NCI-H2227 (cell line): Measurements from ENCODE around the gene FRK.
"Not testable (repeated sequence)": the region's sequence is repeated elsewhere in the genome, so short reads cannot be mapped to it uniquely, and the experiment has no call there.

Experiments used
- DNase-seq: peaks from one replicate; lab custom pipeline; 2025; ENCODE audit not compliant: unreplicated experiment; lab: John Stamatoyannopoulos, UW

Gene FRK

DNA sequence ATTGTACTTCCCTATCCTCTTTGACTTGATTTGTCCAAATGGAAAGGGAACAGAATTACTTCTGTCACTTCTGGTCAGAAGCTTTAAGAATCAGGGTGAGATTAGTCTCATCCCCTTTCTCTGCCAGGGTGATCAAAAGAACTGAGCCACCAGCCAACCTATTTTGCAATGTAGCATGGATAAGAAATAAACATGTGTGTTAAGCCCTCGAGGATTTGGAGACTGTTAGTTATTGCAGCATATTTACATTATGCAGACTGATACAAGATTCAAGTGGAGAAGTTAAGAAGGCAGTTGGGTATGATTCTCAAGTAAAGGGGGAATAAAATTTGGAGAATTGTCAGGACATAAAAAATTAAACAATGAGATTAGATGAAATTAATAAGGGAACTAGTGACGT lies 106.0 kb downstream of the FRK start:
- no peak for DNase-seq

- DNase-seq, result no peak
Measured at GRCh38 chr6:115948751-115949150, 111.9 kb downstream of the FRK start.

DNA sequence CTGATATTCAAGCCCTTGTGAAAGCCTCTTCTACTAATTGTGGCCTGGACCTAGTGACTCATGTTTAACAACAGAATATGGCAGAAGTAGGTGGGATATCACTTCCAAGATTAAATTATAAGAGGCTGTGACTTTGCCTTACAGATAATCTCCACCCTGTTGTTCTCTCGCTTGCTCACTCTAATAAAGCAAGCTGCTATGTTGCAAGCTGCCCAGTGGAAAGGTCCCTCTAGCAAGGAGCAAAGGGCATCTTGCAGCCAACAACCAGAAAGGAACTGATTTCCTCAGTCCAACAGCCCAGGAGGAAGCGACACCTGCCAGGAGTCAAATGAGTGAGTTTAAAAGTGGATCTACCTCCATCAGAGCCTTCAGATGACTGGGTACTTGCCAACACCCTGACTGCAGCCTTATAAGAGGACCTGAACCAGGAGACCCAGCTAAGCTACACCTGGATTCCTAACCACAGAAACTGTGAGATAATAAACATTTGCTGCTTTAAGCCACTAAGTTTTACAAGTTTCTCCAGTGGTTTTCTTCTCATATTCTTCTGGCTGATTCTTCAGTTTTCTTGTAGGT lies 112.6 kb downstream of the FRK start:
- no peak for DNase-seq

DNA sequence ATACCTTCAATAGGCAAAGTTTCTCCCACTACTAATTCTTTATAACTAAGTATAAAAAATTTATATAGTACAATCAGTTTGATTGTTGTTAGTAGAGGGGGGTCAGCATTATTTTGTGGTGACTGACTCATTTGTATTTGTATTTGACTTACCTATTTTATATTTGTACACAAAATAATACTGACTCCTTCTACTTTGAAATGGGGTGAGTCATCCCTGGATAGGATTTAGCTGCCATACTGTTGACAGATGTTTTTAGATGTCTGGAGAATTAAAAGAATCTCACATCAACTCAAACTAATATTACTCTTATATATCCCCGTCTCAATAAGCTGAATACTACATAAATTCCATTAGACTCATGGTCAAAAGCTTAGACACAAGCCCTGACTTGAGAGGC lies 114.9 kb downstream of the FRK start:
- no peak for DNase-seq

GRCh38 chr6:115945306-115945705 lies 115.4 kb downstream of the FRK start:
- no peak for DNase-seq

DNA sequence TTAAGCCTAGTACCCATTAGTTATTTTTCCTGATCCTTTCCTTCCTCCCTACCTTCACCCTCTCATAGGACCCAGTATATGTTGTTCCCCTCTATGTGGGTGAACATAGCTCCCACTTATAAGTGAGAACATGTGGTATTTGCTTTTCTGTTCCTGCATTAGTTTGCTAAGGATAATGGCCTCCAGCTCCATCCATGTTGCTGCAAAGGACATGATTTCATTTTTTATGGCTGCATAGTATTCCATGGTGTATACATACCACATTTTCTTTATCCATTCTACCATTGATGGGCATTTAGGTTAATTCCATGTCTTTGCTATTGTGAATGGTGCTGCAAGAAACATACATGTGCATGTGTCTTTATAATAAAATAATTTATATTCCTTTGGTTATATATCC lies 115.9 kb downstream of the FRK start:
- not testable (repeated sequence) for DNase-seq

GRCh38 chr6:115937502-115937901 lies 123.2 kb downstream of the FRK start:
- not testable (repeated sequence) for DNase-seq

DNA sequence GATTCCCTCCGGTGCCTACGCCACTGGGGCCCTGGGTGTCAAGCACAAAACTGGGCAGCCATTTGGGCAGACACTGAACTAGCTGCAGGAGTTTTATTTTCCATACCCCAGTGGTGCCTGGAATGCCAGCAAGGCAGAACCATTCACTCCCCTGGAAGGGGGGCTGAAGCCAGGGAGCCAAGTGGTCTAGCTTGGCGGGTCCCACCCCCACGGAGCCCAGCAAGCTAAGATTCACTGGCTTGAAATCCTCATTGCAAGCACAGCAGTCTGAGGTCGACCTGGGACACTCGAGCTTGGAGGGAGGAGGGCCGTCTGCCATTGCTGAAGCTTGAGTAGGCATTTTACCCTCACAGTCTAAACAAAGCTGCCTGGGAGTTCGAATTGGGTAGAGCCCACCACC lies 125.3 kb downstream of the FRK start:
- DNase-seq, result no peak

DNA sequence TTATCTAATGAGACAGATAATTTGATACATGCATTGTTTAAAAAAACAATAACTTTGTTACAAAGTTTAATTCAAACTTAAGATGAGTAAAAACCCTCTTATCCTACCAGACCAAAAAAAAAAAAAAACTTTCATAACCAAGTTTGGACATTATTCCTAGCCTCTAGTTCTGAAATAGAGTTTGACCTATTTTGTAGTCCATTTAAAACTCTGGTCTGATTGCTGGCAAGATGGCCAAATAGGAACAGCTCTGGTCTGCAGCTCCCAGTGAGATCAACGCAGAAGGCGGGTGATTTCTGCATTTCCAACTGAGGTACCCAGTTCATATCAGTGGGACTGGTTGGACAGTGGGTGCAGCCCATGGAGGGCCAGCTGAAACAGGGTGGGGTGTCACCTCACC lies 125.9 kb downstream of the FRK start:
- no peak for DNase-seq

DNA sequence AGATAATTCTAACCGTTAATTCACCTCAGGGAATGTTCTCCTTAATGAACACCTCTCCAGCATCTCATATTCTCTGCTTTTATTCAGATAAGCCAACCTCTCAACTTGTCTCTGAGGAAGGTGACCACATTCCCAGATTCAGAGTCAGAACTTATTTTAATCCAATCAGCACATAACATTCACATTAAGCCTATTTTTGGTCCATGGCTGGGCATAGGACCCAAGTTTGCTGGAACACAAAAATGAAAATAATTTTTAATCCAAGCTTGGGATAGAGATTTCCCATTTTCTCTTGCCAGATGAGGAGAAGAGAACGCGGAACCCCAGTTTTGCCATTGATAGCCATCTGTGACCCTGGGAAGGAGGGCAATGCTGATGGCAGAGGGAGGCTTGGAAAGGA lies 126.5 kb downstream of the FRK start:
- no peak for DNase-seq

GRCh38 chr6:115932481-115932880 lies 128.2 kb downstream of the FRK start:
- no peak for DNase-seq

DNA sequence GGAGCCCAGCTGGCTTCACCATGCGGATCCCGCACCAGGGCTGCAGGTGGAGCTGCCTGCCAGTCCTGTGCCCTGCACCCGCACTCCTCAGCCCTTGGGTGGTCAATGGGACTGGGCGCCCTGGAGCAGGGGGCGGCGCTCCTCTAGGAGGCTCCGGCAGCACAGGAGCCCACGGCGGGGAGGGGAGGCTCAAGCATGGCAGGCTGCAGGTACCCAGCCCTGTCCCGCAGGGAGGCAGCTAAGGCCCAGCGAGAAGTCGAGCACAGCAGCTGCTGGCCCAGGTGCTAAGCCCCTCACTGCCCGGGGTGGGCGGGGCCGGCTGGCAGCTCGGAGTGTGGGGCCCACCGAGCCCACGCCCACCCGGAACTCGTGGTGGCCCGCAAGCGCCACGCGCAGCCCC lies 132.7 kb downstream of the FRK start:
- DNase-seq, result not testable (repeated sequence)

- DNase-seq, result no peak
Measured at GRCh38 chr6:115922971-115923370, 137.7 kb downstream of the FRK start.

- no peak for DNase-seq
Measured at GRCh38 chr6:115914098-115914497, 146.6 kb downstream of the FRK start.

DNA sequence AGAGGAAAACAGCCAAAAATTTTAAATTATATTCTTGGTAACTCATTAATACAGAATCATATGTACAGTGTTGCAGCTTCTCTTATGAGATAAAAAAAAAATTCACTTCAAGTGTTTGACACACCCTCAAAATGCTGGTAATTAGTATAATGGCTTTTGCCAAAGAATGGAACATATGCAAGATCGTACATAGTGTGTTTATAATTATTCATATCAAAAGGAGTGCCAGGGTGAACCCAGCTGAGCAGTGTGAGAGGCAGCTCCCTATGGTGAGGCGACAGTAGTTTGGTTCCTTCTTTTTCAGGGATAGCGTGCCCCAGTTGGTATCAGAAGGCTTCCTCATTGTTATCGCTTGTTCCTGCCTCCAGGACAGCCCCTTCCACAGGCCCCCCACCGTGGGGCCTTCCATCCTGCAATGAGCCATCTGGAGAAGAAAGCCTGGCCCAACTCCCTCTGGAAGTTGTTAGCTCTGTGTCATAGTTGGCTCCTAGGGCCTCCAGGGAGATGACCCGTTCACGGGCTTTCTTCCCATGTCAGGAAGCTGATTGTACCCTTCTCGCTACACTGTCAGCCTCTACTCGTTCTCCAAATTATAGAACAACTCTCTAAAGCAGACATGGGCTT lies 150.7 kb downstream of the FRK start:
- no peak for DNase-seq

GRCh38 chr6:115908906-115909559 lies 151.7 kb downstream of the FRK start:
- no peak for DNase-seq

DNA sequence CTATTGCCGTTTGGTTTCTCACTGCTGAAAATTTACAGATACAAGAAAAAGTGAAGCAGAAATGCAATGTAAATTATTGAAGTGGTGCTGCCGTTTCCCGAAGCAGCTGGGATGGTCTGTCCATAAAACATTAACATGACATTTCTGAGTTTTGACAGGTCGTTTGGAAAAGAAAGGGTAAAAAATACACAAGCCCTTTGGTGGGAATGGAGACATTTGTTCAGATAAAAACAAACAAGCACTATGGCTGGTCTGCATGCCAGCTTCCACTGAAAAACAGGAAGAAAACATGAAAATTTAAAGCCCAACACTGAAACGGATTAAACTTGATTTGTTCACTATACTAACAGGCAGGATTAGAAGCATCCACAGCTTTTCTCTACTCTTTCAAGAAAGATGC lies 155.2 kb downstream of the FRK start:
- DNase-seq, result no peak

DNA sequence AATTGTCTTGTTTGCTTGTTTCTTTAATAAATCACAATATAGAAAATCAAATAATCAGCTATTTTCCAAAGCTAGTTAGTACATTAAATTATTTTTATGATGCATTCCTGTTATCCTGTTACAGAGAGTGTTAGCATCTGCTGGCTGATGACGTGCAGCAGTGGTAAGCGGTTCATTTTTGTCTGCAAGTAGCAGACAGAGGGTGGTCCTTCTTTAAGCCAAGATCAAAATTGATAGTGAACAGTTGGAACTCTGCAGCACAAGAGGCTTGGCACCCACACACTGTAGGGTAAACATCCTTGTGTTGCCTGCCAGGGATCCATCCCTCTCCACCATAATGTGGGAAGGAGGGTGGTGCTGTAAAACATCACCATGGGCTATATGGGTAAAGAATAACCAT lies 158.3 kb downstream of the FRK start:
- no peak for DNase-seq

GRCh38 chr6:115901896-115902295 lies 158.8 kb downstream of the FRK start:
- DNase-seq, result no peak

DNA sequence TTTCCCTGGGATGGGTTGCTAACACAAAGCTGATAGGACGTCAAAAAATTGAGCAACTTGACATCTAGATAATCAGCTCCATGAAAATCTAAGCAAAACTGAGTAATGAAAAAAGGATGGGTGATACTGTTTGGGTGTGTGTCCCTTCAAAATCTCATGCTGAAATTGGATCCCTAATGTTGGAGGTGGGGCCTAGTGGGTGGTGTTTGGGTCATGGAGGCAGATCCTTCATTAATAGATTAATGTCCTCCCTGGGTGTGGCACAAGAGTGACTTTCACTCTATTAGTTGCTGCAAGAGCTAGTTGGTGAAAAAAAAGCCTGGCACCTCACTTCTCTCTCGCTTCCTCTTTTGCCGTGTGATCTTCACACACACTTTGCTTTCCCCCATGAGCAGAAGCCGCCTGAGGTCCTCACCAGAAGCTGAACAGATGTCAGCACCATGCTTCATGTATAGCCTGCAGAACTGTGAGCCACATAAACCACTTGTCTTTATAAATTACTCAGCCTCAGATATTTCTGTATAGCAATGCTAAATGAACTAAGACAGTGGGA lies 160.9 kb downstream of the FRK start:
- no peak for DNase-seq

GRCh38 chr6:115898246-115898645 lies 162.4 kb downstream of the FRK start:
- DNase-seq, result no peak

DNA sequence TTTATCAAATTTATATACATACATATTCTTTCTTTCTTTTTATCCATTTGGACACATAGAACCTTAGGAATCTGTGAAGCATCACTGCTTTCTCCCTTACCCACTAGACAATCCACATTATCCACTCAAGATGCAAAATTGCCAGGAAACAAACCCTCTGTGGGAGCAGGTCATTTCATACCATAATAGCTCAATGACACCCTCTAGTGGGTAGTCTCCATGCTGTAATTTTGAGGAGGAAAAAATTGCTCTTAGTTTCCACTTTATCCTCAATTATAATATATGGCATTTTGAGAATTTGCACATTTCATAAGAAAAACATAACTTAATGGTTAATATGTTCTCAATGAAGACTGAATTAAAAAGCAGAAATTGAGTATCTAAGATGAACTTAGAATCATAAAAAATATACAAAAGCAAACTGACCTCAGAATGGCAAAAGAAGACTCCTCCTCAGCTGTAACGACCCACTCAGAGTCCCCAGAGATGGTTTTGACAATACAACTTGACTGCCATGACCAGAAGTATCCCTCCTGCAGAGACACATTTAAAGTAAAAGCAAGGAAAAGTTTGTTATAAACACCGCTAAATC lies 164.1 kb downstream of the FRK start:
- peak; percentile 50 for DNase-seq
